ENCODE measurements around the gene AKNA. TPM values are rescaled to one million over a fixed set of nuclear protein-coding genes. Genes with fewer than 3 reads are reported as not detected.

The AKNA gene
- polyA plus RNA-seq, 2 of the 4 experiments (the other 2 are of a cell fraction) = 2.7 to 4.6 TPM

- ChIA-PET POLR2A (no interaction called here), CTCF (interaction anchor here (1.0 to 3.8 kb wide), 7 partner anchors 11 to 67 kb away, joined by 3 to 12 read pairs (median 5); no protein-coding TSS in a partner anchor)
- FAIRE-seq (no peak), ATAC-seq (no peak), DNase-seq (ENCODE audit: low read depth in 1 of 2, low spot score in 1 of 2) (no peak)
- no peak overlapping the region for H3K27ac ChIP-seq
- peaks cover 21% of the 10 kb centered on the region for H3K4me1 ChIP-seq
- no peak overlapping the region for H3K4me3 ChIP-seq
- no peak overlapping the region for H3K4me2 ChIP-seq
- TF ChIP-seq JUNB (IDR thresholded peaks at IDR 0.05) (no peak), HOXB13 (CRISPR knock-in tag; IDR thresholded peaks at IDR 0.05; ENCODE audit: low read depth) (no peak), RFX5 (IDR thresholded peaks at IDR 0.05) (no peak), RNF2 (IDR thresholded peaks at IDR 0.05; ENCODE audit: borderline replicate concordance, low read depth) (no peak), BCL3 (IDR thresholded peaks at IDR 0.05) (no peak), ZFP36 (IDR thresholded peaks at IDR 0.05; ENCODE audit: borderline replicate concordance, partially characterized antibody) (no peak), REST (IDR thresholded peaks at IDR 0.05) (no peak), BHLHE40 (IDR thresholded peaks at IDR 0.05; ENCODE audit: low read depth, low read length) (no peak), HES2 (IDR thresholded peaks at IDR 0.05) (no peak), HMGXB4 (CRISPR knock-in tag; IDR thresholded peaks at IDR 0.05; ENCODE audit: borderline replicate concordance) (no peak), EHF (CRISPR knock-in tag; IDR thresholded peaks at IDR 0.05) (no peak), KDM5A (IDR thresholded peaks at IDR 0.05) (no peak)
- TF ChIP-seq, protein P1, sequence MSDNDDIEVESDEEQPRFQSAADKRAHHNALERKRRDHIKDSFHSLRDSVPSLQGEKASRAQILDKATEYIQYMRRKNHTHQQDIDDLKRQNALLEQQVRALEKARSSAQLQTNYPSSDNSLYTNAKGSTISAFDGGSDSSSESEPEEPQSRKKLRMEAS (IDR thresholded peaks at IDR 0.05) = no peak
- WGBS (ENCODE audit: missing lambda C conversion rate) = 87% methylated on average over 9 of the region's 14 CpGs
- no peaks in the 10 kb centered on the region for H3K9me3 ChIP-seq
These were observed 19.8 kb downstream of the AKNA start for GRCh38 chr9:114367772-114368569.

DNA sequence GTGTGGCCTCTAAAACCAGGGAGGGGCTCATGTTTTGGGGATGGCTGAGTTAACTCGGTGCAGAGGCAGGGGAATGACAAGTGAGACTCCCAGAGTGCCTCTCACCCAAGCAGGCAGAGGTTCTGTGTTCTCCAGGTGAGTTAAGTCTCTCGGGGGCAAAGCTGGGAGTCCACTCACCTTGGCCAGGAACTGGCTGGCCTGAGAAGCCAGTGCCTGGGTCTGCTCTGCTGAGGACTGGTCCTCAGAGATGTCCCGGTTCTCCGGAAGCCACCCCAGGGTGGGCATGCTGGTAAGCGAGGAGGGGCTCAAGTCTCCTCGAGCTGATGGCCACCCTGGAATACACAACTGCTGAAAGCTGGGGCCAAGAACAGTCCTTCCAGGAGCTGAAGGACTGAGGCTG lies 20.4 kb downstream of the AKNA start:
- no peak for ATAC-seq
- no peak for TF ChIP-seq SREBF2 (IDR thresholded peaks at IDR 0.05)
- TF ChIP-seq CEBPB (IDR thresholded peaks at IDR 0.05) = no peak
- no peak for TF ChIP-seq EP300 (IDR thresholded peaks at IDR 0.05)
- no peak for TF ChIP-seq RARB (CRISPR knock-in tag; IDR thresholded peaks at IDR 0.05)
- TF ChIP-seq KDM1A (IDR thresholded peaks at IDR 0.05; ENCODE audit: low read depth) = no peak
- TF ChIP-seq BHLHE40 (IDR thresholded peaks at IDR 0.05; ENCODE audit: low read depth, low read length) = no peak
- TF ChIP-seq HOXB13 (CRISPR knock-in tag; IDR thresholded peaks at IDR 0.05; ENCODE audit: low read depth) = no peak
- TF ChIP-seq HOXB5 (CRISPR knock-in tag; IDR thresholded peaks at IDR 0.05) = no peak
- no peak for TF ChIP-seq ZNF302 (CRISPR knock-in tag; IDR thresholded peaks at IDR 0.05)
- TF ChIP-seq FOXS1 (CRISPR knock-in tag; IDR thresholded peaks at IDR 0.05) = no peak
- no peak for TF ChIP-seq ZC3H11A (IDR thresholded peaks at IDR 0.05)
- no peak for TF ChIP-seq PBX3 (IDR thresholded peaks at IDR 0.05)
- no peak for TF ChIP-seq NPAS2 (CRISPR knock-in tag; IDR thresholded peaks at IDR 0.05; ENCODE audit: borderline replicate concordance)
- no peak for TF ChIP-seq BCL3 (IDR thresholded peaks at IDR 0.05)
- TF ChIP-seq MAFK (IDR thresholded peaks at IDR 0.05; ENCODE audit: partially characterized antibody) = no peak
- no peak for TF ChIP-seq HEYL (CRISPR knock-in tag; IDR thresholded peaks at IDR 0.05)
- TF ChIP-seq EHMT2 (IDR thresholded peaks at IDR 0.05; ENCODE audit: low read depth) = no peak
- no peak for TF ChIP-seq HOXA7 (CRISPR knock-in tag; IDR thresholded peaks at IDR 0.05)
- POLR2A ChIA-PET = no interaction called here
- H3K27ac ChIP-seq = peak overlapping the region in 1 of 2 experiments; percentile 50; a peak in 2 of 6 replicates
- no peak for DNase-seq (ENCODE audit: low read depth in 1 of 2, low spot score in 1 of 2)
- H3K9me3 ChIP-seq = no peaks in the 10 kb centered on the region
- no peak for FAIRE-seq
- no peak overlapping the region for H3K4me3 ChIP-seq
- 89% methylated on average over 6 of the region's 6 CpGs for WGBS (ENCODE audit: missing lambda C conversion rate)
- H3K4me2 ChIP-seq = no peak overlapping the region
- H3K4me1 ChIP-seq = peaks cover 21% of the 10 kb centered on the region
- CTCF ChIA-PET = interaction anchor here (1.0 to 1.8 kb wide), 8 partner anchors 10 to 68 kb away, joined by 3 to 6 read pairs (median 4); no protein-coding TSS in a partner anchor
